ENCODE results near the gene RPA1.

DNA sequence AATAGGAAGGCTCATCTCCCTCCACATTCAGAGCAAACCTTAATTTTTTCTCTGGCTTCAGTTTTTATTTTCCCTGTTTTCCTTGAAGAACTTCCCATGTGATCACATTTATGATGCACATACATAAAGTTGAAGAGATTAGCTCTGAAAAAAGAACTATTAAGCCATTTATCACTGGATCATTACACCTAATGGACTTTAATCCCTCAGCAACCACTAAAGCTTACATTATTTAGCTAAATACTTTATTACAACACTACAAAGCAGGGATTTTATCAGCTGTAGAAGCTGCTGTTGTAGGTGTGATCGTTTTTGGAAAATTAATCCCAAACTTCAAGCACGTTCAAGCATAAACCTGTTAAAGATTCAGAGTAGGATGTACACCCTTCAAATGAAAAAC, 21.2 kb upstream of the RPA1 start:
- TF ChIP-seq SIN3A (IDR thresholded peaks at IDR 0.05; ENCODE audit: borderline replicate concordance, insufficient read depth, low read depth, low read length) = no peak
- TF ChIP-seq CTCF (IDR thresholded peaks at IDR 0.05) = no peak
